ENCODE data around the gene VPS13D.

Gene VPS13D

GRCh38 chr1:12407962-12408454 is 178.2 kb downstream of the VPS13D start:
- no peak for DNase-seq

- no peak for DNase-seq
Observed at GRCh38 chr1:12408662-12409061, 178.8 kb downstream of the VPS13D start.

- no peak for DNase-seq
Observed at GRCh38 chr1:12409681-12410080, 179.9 kb downstream of the VPS13D start.

- DNase-seq = no peak
Observed at GRCh38 chr1:12410351-12410750, 180.5 kb downstream of the VPS13D start.

DNA sequence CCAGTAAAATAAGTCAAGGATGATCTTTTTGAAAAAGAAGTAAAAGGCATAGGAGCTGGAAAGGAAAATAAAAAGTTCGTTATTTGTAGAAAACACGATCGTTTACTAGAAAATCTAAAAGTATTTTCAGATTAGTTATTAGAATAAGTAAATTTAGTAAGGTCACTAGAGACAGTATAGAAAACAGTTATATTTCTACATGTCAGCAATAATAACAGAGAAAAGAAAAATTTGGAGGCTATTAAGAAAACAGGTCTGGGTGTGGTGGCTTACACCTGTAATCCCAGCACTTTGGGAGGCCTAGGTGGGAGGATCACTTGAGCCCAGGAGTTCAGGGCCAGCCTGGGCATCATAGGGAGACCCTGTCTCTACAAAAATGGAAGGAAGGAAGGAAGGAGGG is 181.3 kb downstream of the VPS13D start:
- no peak for DNase-seq

DNA sequence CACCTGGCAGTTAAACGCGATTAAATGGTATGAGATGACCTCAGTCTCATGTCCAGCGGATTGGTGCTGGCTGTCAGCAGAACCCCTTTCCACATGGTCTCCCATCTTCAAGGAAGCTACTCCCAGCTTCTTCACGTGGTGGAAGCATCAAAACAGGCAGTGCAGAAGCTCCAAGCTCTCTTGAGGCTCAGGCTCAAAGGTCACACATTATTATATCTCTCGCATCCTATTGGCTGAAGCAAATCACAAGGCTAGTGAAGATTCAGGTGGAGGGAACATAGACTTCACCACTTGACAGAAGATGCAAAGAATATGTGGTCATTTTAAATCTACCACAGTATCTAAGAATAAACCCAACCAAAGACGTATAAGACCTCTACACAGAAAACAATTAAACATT is 181.9 kb downstream of the VPS13D start:
- no peak for DNase-seq

- no peak for DNase-seq
Observed at GRCh38 chr1:12412439-12412838, 182.6 kb downstream of the VPS13D start.

DNA sequence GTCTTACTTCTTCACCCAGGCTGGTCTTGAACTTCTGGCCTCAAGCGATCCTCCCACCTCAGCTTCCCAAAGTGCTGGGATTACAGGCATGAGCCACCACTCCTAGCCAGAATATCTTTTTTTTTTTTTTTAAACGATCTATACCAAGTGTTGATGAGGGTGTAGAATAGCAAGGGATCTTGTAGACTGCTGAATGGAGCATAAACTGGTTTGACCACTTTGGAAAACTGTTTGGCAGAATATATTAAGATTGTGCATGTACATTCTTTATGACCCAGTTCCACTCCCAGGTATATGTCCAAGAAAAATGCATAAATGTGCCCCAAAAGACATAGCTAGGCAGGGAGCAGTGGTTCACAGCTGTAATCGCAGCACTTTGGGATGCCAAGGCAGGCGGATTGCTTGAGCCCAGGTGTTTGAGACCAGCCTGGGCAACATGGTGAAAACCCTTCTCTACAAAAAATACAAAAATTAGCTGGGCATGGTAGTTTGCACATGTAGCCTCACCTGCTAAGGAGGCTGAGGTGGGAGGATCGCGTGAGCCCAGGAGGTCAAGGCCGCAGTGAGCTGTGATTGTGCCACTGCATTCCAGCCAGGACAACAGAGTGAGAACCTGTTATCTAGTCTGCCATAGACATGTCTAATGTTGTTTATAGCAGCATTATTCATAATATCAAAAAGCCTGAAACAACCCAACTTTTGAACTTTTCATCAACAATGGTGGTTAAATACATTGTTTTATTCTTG is 184.0 kb downstream of the VPS13D start:
- DNase-seq = no peak

- no peak for DNase-seq
Observed at GRCh38 chr1:12414444-12415018, 184.7 kb downstream of the VPS13D start.

DNA sequence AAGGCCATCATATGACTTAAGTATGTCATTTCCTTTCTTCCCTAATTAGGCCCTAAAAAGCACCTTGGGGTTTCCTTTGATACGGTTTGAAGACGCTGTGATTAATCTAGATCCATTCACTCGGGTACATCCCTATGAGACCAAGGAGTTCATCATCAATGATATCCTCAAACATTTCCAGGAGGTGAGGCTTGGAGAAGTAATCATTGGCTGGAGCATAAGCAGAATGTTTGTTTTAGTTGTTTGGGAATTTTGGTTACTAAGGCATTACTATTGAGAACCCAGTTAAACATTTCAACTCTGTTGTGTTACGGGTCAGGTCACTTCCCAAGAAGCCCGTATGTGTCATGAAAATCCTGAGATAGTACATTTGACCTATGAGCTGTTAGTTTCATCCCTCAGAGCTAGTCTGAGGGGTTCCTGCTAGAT is 185.2 kb downstream of the VPS13D start:
- DNase-seq = no peak

DNA sequence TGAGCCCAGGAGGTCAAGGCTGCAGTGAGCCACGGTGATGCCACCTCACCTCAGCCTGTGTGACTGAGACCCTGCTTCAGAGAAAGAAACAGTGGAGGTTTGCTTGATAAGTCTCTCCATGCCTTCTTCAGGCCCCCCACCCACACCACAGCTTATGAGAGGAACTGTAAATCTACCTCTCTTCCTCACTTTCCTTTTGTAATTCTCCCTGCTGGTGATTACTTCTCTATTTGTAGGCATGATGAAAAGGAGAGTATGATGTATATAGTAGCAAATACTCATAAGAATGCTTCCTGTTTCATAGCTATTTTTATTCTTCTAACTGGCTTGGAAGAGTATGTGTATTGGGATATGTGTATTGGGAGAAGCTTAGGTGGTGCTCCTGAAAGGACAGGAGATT is 186.3 kb downstream of the VPS13D start:
- DNase-seq = no peak

GRCh38 chr1:12416744-12417143 is 186.9 kb downstream of the VPS13D start:
- no peak for DNase-seq

DNA sequence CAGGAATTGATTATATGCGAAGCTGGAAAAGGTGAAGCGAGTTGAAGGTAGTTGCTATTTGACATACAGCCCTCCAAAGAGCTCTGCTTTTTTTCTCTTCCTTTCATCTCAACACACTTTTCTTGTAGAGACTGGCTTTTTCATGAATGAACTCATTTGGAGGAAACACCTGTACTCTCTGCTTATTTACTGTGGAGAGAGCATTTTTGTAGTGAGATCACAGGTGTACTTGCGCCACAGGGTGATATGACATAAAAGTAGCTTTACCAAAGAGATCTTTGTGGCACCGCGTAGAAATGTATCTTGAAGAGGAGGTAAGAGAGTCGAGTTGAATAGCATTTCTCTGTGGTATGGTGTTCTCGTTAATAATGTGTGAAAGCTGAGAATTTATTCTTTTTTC is 187.6 kb downstream of the VPS13D start:
- no peak for DNase-seq

- DNase-seq = no peak
Observed at GRCh38 chr1:12420171-12420570, 190.3 kb downstream of the VPS13D start.

- no peak for DNase-seq
Observed at GRCh38 chr1:12422488-12422887, 192.7 kb downstream of the VPS13D start.

- DNase-seq = no peak
Observed at GRCh38 chr1:12424087-12424529, 194.3 kb downstream of the VPS13D start.

- DNase-seq = no peak
Observed at GRCh38 chr1:12424793-12425192, 195.0 kb downstream of the VPS13D start.

DNA sequence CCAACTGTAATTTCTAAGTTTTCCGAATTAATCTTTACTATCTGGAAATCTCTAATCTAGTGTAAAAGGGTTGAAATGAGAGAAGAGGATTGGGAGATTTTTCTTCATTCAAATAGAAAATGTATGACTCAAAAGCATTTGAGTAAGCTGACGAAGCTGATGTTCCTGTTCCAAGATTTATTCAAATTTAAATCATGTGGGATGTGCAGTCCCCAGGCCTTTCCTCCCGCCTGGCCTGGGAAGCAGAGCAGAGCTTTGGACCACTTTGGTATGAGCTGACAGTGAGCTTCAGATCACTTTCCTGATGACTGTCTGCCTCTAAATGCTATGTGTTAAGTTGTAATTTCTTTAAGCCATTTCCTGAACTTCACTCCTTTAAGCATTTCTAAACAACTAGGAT is 196.2 kb downstream of the VPS13D start:
- no peak for DNase-seq

DNA sequence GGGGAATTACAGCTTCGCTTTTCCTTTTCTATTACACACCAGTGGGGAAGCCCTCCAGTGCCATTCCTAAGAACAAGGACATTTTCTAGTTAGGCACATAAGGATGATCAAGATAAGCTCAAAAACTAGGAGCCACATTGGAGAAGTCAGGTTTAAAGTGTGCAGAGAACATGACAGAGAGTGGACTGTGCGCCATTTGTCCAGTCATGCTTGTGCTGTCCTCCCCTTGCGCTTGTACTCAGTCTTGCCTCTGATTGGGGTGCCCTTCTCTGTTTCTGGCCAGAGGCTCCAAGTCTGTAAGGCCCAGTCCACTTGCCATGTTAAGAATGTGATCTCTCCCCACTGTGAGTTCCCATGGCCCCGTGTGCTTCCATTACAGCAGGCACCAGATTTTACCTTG is 198.5 kb downstream of the VPS13D start:
- DNase-seq = no peak

DNA sequence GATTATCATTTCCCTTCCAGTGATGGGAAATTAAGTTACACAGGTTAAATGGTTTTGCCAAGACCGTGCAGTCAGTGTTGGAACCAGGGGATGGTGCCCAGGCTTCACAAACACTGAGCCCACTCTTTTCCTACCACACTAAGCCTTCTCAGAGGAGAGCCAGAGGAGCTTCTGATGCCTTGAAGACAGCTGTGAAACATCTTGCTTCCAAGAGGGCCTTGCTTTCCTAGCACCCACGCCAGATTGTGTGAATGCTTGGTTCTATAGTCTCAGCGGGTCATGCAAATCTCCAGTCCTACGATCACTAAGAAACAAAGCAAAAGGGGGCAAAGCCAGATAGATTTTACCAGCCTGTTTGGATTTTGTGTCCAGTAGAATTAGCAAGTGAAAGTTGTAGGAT is 200.7 kb downstream of the VPS13D start:
- no peak for DNase-seq

DNA sequence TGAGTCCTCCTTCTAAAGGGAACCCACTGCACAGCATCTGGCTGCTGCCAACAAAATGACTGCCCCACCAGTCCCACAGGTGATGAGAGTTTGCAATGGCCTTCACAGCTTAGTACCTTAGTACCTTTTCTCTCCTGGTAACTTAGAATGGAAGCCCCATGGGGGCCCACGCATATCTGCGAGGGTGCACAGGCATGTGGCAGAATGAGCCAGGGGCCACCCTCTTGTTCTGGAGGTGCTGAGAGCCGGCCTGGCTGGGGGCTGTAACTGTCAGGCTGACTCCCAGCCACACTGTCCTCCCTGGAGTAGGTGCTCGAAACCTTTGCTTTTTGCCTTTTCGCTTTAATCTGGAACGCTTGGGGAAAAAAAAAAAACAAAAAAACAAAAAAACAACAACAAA is 203.1 kb downstream of the VPS13D start:
- no peak for DNase-seq

- no peak for DNase-seq
Observed at GRCh38 chr1:12433323-12434053, 203.7 kb downstream of the VPS13D start.

GRCh38 chr1:12434174-12434573 is 204.3 kb downstream of the VPS13D start:
- DNase-seq = no peak

DNA sequence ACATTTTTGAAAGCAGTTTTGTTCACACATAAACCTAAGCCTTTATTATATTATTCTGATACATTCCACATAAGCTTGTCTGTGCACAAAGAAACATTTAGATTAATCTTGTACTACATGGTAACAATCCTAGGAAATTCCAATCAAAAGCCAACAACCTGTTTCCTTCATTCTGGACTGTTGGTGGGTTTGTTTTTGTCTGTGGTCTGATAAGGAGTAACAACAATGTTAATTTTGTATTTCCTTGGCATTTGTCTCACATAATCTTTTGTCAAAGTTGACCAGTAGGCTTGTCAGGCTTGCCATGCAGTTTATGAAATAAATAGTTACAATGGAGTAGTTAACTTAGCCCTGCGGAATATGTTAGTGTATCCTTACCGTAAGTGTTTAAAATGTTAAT is 204.9 kb downstream of the VPS13D start:
- DNase-seq = no peak
